Suppressor macrophage treated with lipopolysaccharide for 4 hours (primary cell): ENCODE data around the gene ENTPD6.
"Not testable (repeated sequence)": the region's sequence is repeated elsewhere in the genome, so short reads cannot be mapped to it uniquely, and the experiment has no call there.

Experiments used
- DNase-seq: peaks from one replicate; pipeline ENCODE4 v3.0.0-alpha.2; 2020

Gene ENTPD6

GRCh38 chr20:25259358-25259757 lies 63.8 kb downstream of the ENTPD6 start:
- DNase-seq: no peak

- DNase-seq: no peak
These were observed 64.3 kb downstream of the ENTPD6 start for GRCh38 chr20:25259788-25260254.

DNA sequence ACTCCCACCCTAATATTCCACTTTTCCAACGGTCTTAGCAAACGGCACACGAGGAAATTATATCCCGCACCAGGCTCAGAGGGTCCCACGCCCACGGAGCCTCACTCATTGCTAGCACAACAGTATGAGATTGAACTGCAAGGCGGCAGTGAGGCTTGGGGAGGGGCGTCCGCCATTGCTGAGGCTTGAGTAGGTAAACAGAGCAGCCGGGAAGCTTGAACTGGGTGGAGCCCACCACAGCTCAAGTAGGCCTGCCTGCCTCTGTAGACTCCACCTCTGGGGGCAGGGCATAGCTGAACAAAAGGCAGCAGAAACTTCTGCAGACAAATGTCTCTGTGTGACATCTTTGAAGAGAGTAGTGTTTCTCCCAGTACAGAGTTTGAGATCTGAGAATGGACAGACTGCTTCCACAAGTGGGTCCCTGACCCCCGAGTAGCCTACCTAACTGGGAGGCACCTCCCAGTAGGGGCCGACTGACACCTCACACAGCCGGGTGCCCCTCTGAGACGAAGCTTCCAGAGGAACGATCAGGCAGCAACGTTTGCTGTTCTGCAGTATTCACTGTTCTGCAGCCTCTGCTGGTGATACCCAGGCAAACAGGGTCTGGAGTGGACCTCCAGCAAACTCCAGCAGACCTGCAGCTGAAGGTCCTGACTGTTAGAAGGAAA lies 65.4 kb downstream of the ENTPD6 start:
- DNase-seq: not testable (repeated sequence)

- DNase-seq: no peak
These were observed 73.7 kb downstream of the ENTPD6 start for GRCh38 chr20:25269057-25269832.

DNA sequence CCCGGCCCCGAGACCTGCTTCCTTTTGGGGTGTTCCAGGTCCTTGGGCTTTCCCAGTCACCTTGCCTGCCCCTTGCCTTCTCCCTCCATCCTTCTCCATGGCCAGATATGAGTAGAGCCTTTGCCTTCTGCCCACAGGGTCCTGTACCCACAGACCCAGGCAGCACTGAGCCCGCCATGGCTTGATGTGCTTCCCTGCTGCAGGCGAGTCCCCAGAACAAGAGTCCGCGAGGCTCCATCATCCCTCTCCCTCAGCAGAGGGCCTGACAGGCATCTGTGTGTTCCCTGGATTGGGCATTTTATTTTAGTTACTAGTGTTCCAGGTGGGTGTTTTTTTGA lies 74.3 kb downstream of the ENTPD6 start:
- DNase-seq: no peak

GRCh38 chr20:25270829-25271251 lies 75.3 kb downstream of the ENTPD6 start:
- no peak for DNase-seq

GRCh38 chr20:25271486-25272222 lies 76.1 kb downstream of the ENTPD6 start:
- DNase-seq: no peak

GRCh38 chr20:25272223-25273000 lies 76.9 kb downstream of the ENTPD6 start:
- no peak for DNase-seq

DNA sequence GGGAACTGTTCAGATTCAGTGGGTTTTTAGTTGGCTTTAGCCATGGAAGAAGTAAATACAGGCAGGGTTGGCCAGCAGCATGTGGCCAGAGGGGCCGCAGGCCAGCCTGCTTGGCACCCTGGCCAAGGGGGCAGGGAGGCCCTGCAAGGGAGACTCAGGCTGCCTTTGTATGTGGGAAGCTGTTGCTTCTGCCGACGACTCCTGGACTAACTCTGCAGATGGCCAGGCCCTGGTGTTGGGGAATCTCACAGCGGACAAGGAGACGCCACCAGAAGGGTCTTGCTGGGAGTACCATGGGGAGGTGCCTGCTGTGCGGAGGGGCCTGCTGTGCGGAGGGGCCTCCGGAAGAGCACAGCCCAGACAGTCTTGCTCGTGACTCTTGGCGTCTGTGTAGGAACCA lies 77.5 kb downstream of the ENTPD6 start:
- no peak for DNase-seq

GRCh38 chr20:25273541-25274358 lies 78.2 kb downstream of the ENTPD6 start:
- no peak for DNase-seq

DNA sequence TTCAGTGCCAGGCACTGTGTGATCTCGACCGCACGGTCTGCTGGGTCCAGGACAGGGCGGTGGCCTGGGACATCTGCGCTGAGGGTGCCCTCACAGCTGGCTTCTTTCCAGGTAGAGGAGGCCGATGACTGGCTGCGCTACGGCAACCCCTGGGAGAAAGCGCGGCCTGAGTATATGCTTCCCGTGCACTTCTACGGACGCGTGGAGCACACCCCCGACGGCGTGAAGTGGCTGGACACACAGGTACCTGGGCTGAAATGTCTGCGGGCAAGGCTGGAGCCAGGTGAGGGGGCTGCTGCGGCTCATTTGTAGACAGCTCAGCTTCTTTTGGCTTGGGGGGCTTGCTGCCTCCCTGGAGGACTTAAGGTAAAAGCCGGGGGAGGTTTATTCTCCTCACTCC lies 79.0 kb downstream of the ENTPD6 start:
- no peak for DNase-seq

- DNase-seq: no peak
These were observed 79.6 kb downstream of the ENTPD6 start for GRCh38 chr20:25274891-25275812.

- no peak for DNase-seq
These were observed 80.5 kb downstream of the ENTPD6 start for GRCh38 chr20:25275813-25276532.
